Suppressor macrophage treated with lipopolysaccharide for 1 hour (primary cell): ENCODE measurements around the gene ZBED6.
"Not testable (repeated sequence)": the region's sequence is repeated elsewhere in the genome, so short reads cannot be mapped to it uniquely, and the experiment has no call there.

Experiments used
- DNase-seq, 3 donors: peaks; one replicate each; pipeline ENCODE4 v3.0.0-alpha.2; 2020 to 2022

Gene ZBED6

GRCh38 chr1:203795441-203796235 is at the start of gene ZBED6, which contains the start of gene ZC3H11A:
Gene ZBED6 (plus strand): TSS chr1:203795623. CDS start chr1:203797523, 1,900 bp downstream.
Gene ZC3H11A (plus strand): TSS chr1:203795623. CDS start chr1:203817071, 21,448 bp downstream.
- peak; percentile 100 for DNase-seq

- no peak for DNase-seq
Observed at GRCh38 chr1:203746281-203746680, 49.1 kb upstream of the ZBED6 start.

GRCh38 chr1:203751051-203751450 is 44.4 kb upstream of the ZBED6 start:
- DNase-seq: no peak

- not testable (repeated sequence) for DNase-seq
Observed at GRCh38 chr1:203751618-203752361, 43.6 kb upstream of the ZBED6 start.

GRCh38 chr1:203754455-203754864 is 41.0 kb upstream of the ZBED6 start:
- DNase-seq: peak; percentile 33 to 62 (median 43)

GRCh38 chr1:203756036-203756435 is 39.4 kb upstream of the ZBED6 start:
- DNase-seq: peak in 1 of 3 donors; percentile 9

- not testable (repeated sequence) for DNase-seq
Observed at GRCh38 chr1:203758749-203759148, 36.7 kb upstream of the ZBED6 start.

GRCh38 chr1:203760506-203760905 is 34.9 kb upstream of the ZBED6 start:
- DNase-seq: no peak

GRCh38 chr1:203761958-203762357 is 33.5 kb upstream of the ZBED6 start:
- not testable (repeated sequence) for DNase-seq

- no peak for DNase-seq
Observed at GRCh38 chr1:203763505-203763904, 31.9 kb upstream of the ZBED6 start.

GRCh38 chr1:203764105-203765028 is 31.1 kb upstream of the ZBED6 start:
- no peak for DNase-seq

- DNase-seq: peak in 1 of 3 donors; percentile 19
Observed at GRCh38 chr1:203765029-203765837, 30.2 kb upstream of the ZBED6 start, which contains the start of gene LAX1. Gene LAX1 (plus strand): TSS chr1:203765183. CDS start chr1:203765566, 383 bp downstream.

- peak in 1 of 3 donors; percentile 16 for DNase-seq
Observed at GRCh38 chr1:203768256-203768655, 27.2 kb upstream of the ZBED6 start.

GRCh38 chr1:203769505-203770343 is 25.7 kb upstream of the ZBED6 start:
- DNase-seq: peak; percentile 89 to 96 (median 91)

GRCh38 chr1:203771901-203772301 is 23.5 kb upstream of the ZBED6 start:
- peak; percentile 41 to 53 (median 49) for DNase-seq

GRCh38 chr1:203772836-203773235 is 22.6 kb upstream of the ZBED6 start:
- no peak for DNase-seq

GRCh38 chr1:203776636-203777035 is 18.8 kb upstream of the ZBED6 start:
- peak; percentile 26 to 42 (median 27) for DNase-seq

- DNase-seq: no peak
Observed at GRCh38 chr1:203777596-203777995, 17.8 kb upstream of the ZBED6 start.

- DNase-seq: no peak
Observed at GRCh38 chr1:203778146-203778545, 17.3 kb upstream of the ZBED6 start.

- no peak for DNase-seq
Observed at GRCh38 chr1:203778789-203779188, 16.6 kb upstream of the ZBED6 start.

- no peak for DNase-seq
Observed at GRCh38 chr1:203781962-203782361, 13.5 kb upstream of the ZBED6 start.
